Measurements from ENCODE around the gene SNED1. TPM values are rescaled to one million over a fixed set of nuclear protein-coding genes. Genes with fewer than 3 reads are reported as not detected.

Gene SNED1
- total RNA-seq, 3 donors from 2014 or later, result 27.1 to 46.9 (median 35.2) TPM

DNA sequence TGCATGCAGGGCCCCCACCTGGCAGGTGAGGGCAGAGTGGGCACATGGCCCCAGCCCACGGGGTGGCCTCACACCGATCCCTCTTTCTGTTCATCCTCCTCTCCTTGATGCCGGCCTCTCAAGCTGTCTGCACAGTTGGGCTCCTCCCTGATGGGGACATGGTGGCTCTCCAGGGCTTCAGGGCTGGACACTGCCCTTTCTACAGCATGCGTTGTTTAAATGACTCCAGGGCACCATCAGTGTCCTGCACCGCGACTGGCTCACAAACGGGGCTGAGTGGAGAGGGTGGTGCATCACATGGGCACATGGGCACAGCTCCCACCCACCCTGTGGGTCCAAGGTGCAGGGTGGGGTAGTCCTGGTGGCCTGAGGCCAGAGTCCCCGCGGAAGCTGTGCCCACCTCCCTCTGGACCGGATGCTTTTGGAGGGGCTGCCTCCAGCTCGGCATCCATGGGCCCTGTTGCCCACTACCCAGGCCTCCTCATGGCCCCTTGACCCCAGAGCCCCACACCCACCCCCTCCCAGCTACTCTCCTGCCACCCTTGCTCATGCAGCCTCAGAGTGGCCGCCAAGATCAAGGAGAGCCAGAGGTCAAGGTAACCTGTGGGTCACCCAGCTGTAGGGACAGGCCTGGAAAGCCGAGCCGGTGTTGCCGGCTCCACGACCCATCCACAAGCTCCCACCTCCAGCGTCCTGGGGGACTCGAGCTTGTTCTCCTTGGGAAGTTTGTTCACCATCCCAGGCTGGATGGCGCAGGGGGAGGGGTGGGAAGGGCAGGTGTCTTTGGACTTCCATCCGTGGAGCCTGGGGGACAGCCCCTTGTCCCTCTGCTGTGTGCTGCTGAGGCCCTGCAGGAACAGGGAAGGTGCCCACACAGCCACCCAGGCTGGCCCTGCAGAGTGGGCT lies 12.3 kb upstream of the SNED1 start:
- H3K4me1 ChIP-seq, result peaks cover 1 to 11% of the 10 kb centered on the region in 2 donors
- no peak for DNase-seq (ENCODE audit: low spot score in 2 of 2)
- intact Hi-C loops (cut with DNase I; ENCODE audit: low total_unique reads), result no loop called here
- peaks cover 3 to 8% of the 10 kb centered on the region in 2 donors for H3K9me3 ChIP-seq
- no peaks in the 10 kb centered on the region for H3K27me3 ChIP-seq
- TF ChIP-seq, protein P1, sequence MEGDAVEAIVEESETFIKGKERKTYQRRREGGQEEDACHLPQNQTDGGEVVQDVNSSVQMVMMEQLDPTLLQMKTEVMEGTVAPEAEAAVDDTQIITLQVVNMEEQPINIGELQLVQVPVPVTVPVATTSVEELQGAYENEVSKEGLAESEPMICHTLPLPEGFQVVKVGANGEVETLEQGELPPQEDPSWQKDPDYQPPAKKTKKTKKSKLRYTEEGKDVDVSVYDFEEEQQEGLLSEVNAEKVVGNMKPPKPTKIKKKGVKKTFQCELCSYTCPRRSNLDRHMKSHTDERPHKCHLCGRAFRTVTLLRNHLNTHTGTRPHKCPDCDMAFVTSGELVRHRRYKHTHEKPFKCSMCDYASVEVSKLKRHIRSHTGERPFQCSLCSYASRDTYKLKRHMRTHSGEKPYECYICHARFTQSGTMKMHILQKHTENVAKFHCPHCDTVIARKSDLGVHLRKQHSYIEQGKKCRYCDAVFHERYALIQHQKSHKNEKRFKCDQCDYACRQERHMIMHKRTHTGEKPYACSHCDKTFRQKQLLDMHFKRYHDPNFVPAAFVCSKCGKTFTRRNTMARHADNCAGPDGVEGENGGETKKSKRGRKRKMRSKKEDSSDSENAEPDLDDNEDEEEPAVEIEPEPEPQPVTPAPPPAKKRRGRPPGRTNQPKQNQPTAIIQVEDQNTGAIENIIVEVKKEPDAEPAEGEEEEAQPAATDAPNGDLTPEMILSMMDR (IDR thresholded peaks at IDR 0.05), result no peak
- no peak for TF ChIP-seq POLR2AphosphoS5 (IDR thresholded peaks at IDR 0.05)
- TF ChIP-seq POLR2A (IDR thresholded peaks at IDR 0.05), result no peak
- no peak overlapping the region for H3K4me3 ChIP-seq
- H3K27ac ChIP-seq, result peak overlapping the region in 1 of 2 donors; percentile 95
- no peaks in the 10 kb centered on the region for H3K36me3 ChIP-seq

DNA sequence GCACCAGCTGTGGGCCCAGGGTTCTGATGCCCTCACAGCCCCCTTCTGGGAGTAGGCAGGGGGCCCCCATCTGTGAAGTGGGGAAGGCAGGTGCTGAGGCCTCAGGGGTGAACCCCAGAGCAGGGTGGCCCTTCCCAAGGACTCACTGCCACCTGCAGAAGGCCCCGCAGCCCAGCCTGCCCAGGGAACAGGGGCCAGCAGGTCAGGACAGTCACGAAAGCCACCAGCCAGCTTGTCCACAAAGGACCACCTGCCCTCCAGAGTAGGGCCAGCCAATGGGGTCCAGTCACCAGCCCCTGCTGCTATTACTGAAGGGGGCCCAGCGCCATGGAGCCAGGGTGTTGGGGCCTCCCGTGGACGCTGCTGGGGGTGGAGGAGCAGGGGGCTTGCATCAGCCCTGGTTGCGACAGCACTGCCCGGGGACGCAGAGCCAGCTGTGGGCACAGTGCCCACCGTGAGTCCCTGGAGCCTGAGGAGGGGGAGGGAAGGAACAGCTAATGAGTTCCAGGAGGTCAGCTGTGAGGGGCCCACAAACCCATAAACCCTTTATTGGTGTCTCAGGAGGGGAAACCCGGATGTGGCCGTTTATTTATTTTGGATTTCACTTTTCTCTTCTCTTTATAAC lies 11.5 kb upstream of the SNED1 start:
- Histone ChIP-seq H3K9me3 (peaks cover 3 to 8% of the 10 kb centered on the region in 2 donors), H3K4me1 (peaks cover 8 to 19% of the 10 kb centered on the region in 2 donors), H3K27ac (peak overlapping the region; percentile 33 to 95), H3K4me3 (no peak overlapping the region), H3K27me3 (no peaks in the 10 kb centered on the region), H3K36me3 (no peaks in the 10 kb centered on the region)
- intact Hi-C loops (cut with DNase I; ENCODE audit: low total_unique reads), result no loop called here
- no peak for DNase-seq (ENCODE audit: low spot score in 2 of 2)
- TF ChIP-seq POLR2A (IDR thresholded peaks at IDR 0.05) (no peak), POLR2AphosphoS5 (IDR thresholded peaks at IDR 0.05) (peak in 2 of 3 donors; percentile 39 to 93)

DNA sequence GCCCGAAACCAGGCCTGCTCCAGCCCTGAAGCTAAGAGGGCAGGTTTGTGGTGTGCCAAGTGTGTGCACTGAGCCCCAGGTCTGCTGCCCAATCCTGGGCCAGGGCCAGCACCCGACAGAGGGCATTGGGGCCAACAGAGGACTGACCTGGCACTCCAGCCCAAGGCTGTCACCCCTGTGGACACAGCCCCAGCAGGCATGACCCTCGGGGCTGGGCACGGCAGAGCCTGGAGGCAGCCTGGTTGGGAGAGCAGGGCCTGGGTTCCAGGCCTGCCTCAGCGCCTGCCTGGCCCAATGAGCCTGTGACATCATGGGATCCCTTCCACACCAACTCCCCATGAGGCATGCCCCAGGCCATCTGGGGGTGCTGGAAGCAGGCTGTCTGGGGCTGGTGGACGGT lies 10.8 kb upstream of the SNED1 start:
- peaks cover 15 to 26% of the 10 kb centered on the region in 2 donors for H3K4me1 ChIP-seq
- H3K9me3 ChIP-seq, result peaks cover 3 to 8% of the 10 kb centered on the region in 2 donors
- no peaks in the 10 kb centered on the region for H3K27me3 ChIP-seq
- TF ChIP-seq POLR2AphosphoS5 (IDR thresholded peaks at IDR 0.05) (no peak), POLR2A (IDR thresholded peaks at IDR 0.05) (no peak)
- TF ChIP-seq, protein P1 (IDR thresholded peaks at IDR 0.05), result no peak
- H3K36me3 ChIP-seq, result no peaks in the 10 kb centered on the region
- H3K27ac ChIP-seq, result peak overlapping the region; percentile 33 to 95
- DNase-seq (ENCODE audit: low spot score in 2 of 2), result no peak
- no peak overlapping the region for H3K4me3 ChIP-seq
- intact Hi-C loops (cut with DNase I; ENCODE audit: low total_unique reads), result no loop called here

DNA sequence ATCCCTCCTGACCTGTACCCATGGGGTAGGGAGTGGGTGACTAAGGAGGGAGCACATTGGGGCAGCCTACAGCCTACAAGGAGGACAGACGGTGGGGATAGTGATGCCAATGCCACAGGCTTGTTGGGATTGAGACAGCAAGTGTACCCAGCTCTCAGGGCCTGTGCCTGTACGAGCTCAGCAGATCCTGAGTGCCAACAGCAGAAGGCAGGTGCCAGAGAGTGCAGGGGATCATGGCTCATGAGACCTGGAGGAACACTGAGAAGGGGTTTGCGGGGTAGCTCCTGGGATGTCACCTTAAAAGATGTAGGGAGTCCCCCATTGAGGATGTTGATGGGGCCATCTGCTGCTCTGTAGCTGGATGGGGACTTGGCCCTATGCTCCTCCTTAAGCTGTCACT lies 10.3 kb upstream of the SNED1 start:
- H3K4me1 ChIP-seq, result peaks cover 16 to 26% of the 10 kb centered on the region in 2 donors
- no peak for TF ChIP-seq POLR2A (IDR thresholded peaks at IDR 0.05)
- no peak for TF ChIP-seq POLR2AphosphoS5 (IDR thresholded peaks at IDR 0.05)
- TF ChIP-seq, protein P1 (IDR thresholded peaks at IDR 0.05), result no peak
- H3K4me3 ChIP-seq, result no peak overlapping the region
- intact Hi-C loops (cut with DNase I; ENCODE audit: low total_unique reads), result no loop called here
- no peaks in the 10 kb centered on the region for H3K36me3 ChIP-seq
- peaks cover 3 to 8% of the 10 kb centered on the region in 2 donors for H3K9me3 ChIP-seq
- peak overlapping the region; percentile 33 to 95 for H3K27ac ChIP-seq
- no peaks in the 10 kb centered on the region for H3K27me3 ChIP-seq
- DNase-seq (ENCODE audit: low spot score in 2 of 2), result no peak

DNA sequence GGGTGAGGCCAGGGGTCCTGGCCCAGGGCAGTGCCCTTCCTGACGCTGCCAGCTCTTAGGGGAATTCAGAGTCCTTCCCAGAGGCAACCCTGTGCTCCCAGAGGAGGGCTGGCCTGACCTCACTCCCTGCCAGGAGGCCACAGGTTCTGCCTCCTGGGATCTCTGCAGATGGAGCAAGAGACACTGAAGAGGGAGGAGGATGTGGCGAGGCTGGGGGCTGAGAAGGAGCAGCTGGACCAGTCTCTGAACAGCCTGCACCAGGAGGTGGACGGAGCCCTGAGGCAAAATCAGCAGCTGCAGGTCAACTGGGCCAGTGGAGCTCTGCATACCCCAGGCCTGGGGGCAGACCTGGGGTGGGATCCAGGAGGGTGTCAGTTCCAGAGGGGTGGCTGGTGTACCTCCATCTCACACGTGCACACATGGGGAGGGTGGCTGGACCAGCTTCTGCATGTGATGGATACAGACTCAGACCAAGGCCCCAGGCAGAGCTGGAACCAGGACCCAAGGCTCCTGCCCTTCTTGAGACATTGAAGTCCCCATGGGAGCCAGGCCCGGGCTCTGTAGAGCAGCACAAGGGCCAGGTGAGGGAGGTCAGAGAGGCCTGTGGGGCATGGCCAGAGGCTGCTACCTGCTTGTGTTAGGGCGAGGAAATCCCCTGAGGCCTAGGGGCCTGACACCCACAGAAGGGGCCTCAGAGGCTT lies 9.7 kb upstream of the SNED1 start:
- no peaks in the 10 kb centered on the region for H3K27me3 ChIP-seq
- H3K9me3 ChIP-seq, result peaks cover 3 to 8% of the 10 kb centered on the region in 2 donors
- no peak for TF ChIP-seq POLR2A (IDR thresholded peaks at IDR 0.05)
- TF ChIP-seq POLR2AphosphoS5 (IDR thresholded peaks at IDR 0.05), result no peak
- TF ChIP-seq, protein P1 (IDR thresholded peaks at IDR 0.05), result no peak
- peaks cover 16 to 26% of the 10 kb centered on the region in 2 donors for H3K4me1 ChIP-seq
- H3K4me3 ChIP-seq, result no peak overlapping the region
- intact Hi-C loops (cut with DNase I; ENCODE audit: low total_unique reads), result no loop called here
- DNase-seq (ENCODE audit: low spot score in 2 of 2), result peak in 1 of 2 donors; percentile 19
- H3K27ac ChIP-seq, result peak overlapping the region; percentile 33 to 95
- no peaks in the 10 kb centered on the region for H3K36me3 ChIP-seq

All from breast epithelium (tissue), 4 donors.